Lower leg skin (tissue), 4 donors: ENCODE results near the gene KRCC1. TPM values are rescaled to one million over a fixed set of nuclear protein-coding genes. Genes with fewer than 3 reads are reported as not detected.

Experiments
- DNase-seq, 2 donors: peaks; one replicate each; pipeline ENCODE4 v3.0.0-alpha.2; 2019; ENCODE audit warnings: low spot score in 2 of 2
- H3K4me3 ChIP-seq: fragments of 200-600 bp; sonication (generic); 2 replicates; pipeline ENCODE4 v1.5.1; 2017; ENCODE audit warnings: mild to moderate bottlenecking, low read depth; ENCODE audit not compliant: poor library complexity, severe bottlenecking
- POLR2A ChIP-seq, 2 donors: fragments of 450-650 bp; IDR thresholded peaks; one replicate each; pipeline ENCODE4 v1.6.1; 2016 to 2017; ENCODE audit warnings: antibody characterized with exemption in 2 of 2, mild to moderate bottlenecking in 1 of 2, moderate library complexity in 1 of 2
- WGBS, 2 donors: methylation state at CpG; one replicate each; pipeline ENCODE4 v1.1.5; 2018; 5-methylcytosine and 5-hydroxymethylcytosine counted together
- intact Hi-C: fragments of 100-400 bp; cut with DNase I; formaldehyde crosslinking; loops from one replicate; pipeline ENCODE4 v1.15.0; 2023; ENCODE audit warnings: low total_unique reads
- total RNA-seq, 4 donors: library from RNA; depleted of rRNA; stranded (reverse); fragments of >200 nt; gene quantifications; one replicate each; pipeline ENCODE4 v1.1.0, GENCODE V29; 2016
- TF ChIP-seq, protein P1 (sequence below), 3 donors: fragments of 450-650 bp; IDR thresholded peaks; one replicate each; pipeline ENCODE4 v1.5.1; 2016; ENCODE audit warnings: antibody characterized with exemption in 3 of 3, mild to moderate bottlenecking in 3 of 3, moderate library complexity in 2 of 3

KRCC1 gene
- total RNA-seq, 4 donors from 2014 or later, result 11.5 to 27.9 (median 16.3) TPM

GRCh38 chr2:88085602-88086001, 30.0 kb upstream of the KRCC1 start:
- 73 to 79% methylated on average over 5 of the region's 5 CpGs for WGBS, 2 donors
- intact Hi-C loops, result no loop called here
- DNase-seq, result no peak
- TF ChIP-seq, protein P1, sequence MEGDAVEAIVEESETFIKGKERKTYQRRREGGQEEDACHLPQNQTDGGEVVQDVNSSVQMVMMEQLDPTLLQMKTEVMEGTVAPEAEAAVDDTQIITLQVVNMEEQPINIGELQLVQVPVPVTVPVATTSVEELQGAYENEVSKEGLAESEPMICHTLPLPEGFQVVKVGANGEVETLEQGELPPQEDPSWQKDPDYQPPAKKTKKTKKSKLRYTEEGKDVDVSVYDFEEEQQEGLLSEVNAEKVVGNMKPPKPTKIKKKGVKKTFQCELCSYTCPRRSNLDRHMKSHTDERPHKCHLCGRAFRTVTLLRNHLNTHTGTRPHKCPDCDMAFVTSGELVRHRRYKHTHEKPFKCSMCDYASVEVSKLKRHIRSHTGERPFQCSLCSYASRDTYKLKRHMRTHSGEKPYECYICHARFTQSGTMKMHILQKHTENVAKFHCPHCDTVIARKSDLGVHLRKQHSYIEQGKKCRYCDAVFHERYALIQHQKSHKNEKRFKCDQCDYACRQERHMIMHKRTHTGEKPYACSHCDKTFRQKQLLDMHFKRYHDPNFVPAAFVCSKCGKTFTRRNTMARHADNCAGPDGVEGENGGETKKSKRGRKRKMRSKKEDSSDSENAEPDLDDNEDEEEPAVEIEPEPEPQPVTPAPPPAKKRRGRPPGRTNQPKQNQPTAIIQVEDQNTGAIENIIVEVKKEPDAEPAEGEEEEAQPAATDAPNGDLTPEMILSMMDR (IDR thresholded peaks at IDR 0.05), result no peak
- no peak for TF ChIP-seq POLR2A (IDR thresholded peaks at IDR 0.05)
- H3K4me3 ChIP-seq, result no peak overlapping the region

- intact Hi-C loops, result no loop called here
- DNase-seq, result no peak
- H3K4me3 ChIP-seq, result no peak overlapping the region
- 99 to 100% methylated on average over 2 of the region's 2 CpGs for WGBS, 2 donors
- TF ChIP-seq POLR2A (IDR thresholded peaks at IDR 0.05), result no peak
- TF ChIP-seq, protein P1 (IDR thresholded peaks at IDR 0.05), result no peak
These were observed 29.5 kb upstream of the KRCC1 start for GRCh38 chr2:88085099-88085498.

GRCh38 chr2:88082781-88083180, 27.2 kb upstream of the KRCC1 start:
- no peak overlapping the region for H3K4me3 ChIP-seq
- no peak for DNase-seq
- intact Hi-C loops, result no loop called here
- no peak for TF ChIP-seq POLR2A (IDR thresholded peaks at IDR 0.05)
- TF ChIP-seq, protein P1 (IDR thresholded peaks at IDR 0.05), result no peak
- 83 to 90% methylated on average over 1 of the region's 1 CpG for WGBS, 2 donors

DNA sequence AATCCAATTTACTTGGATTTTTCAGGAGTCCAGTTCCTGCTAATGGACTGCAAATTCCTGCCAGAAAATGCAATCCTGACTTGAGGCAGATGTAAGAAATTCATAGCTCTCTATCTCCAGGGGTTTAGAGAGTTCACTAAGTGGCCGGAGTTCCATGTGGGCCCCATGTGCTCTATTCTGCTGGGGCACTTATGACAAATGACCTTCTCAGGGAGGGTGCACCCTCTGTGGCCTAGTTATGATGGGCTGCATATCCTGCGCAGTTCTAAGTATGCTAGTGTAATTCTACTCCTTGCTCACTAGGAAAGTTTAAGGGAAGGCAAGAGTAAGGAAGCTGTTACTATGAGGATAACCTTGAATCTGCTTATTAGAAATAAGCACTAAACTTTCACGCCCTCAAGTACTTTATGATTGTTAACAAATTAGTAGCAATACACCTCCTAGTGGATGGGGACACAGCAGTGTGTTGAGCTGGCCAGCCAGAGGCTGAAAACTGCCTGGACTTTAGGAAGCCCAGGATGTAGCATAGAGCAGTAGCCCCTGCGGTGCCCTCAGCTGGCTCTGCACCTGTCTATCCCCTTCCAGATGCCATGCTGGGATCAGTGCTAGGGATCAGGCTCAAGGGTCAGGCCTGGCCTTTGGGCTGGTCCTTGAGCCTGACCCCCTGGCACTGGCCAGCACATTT, 26.5 kb upstream of the KRCC1 start:
- intact Hi-C loops, result no loop called here
- DNase-seq, result no peak
- 75 to 82% methylated on average over 4 of the region's 4 CpGs for WGBS, 2 donors
- TF ChIP-seq, protein P1 (IDR thresholded peaks at IDR 0.05), result no peak
- TF ChIP-seq POLR2A (IDR thresholded peaks at IDR 0.05), result no peak
- H3K4me3 ChIP-seq, result no peak overlapping the region

DNA sequence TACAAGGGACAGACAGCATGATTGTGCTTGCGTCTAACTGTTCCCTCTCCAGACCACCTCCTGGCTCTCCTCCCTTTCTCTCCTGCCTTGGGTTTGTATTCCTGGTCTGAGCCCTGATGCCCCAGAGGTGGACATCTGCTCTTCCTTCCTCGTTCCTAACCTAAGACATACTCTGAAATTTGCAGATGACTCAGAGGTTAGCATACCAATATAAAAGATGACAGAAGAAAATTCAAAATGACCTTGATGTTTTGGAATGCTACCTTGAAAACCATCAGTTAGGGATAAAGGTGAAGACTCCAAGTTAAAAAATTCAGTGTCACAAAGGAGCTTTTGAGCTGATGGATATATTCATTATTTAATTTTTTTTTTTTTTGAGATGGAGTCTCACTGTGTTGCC, 25.0 kb upstream of the KRCC1 start:
- intact Hi-C loops, result no loop called here
- no peak for DNase-seq
- WGBS, 2 donors, result 86 to 92% methylated on average over 2 of the region's 2 CpGs
- H3K4me3 ChIP-seq, result no peak overlapping the region
- TF ChIP-seq POLR2A (IDR thresholded peaks at IDR 0.05), result no peak
- TF ChIP-seq, protein P1 (IDR thresholded peaks at IDR 0.05), result no peak

GRCh38 chr2:88078643-88079172, 23.1 kb upstream of the KRCC1 start:
- DNase-seq, result no peak
- WGBS, 2 donors, result 31 to 37% methylated on average over 3 of the region's 3 CpGs
- H3K4me3 ChIP-seq, result no peak overlapping the region
- intact Hi-C loops, result no loop called here
- TF ChIP-seq POLR2A (IDR thresholded peaks at IDR 0.05), result no peak
